Body of pancreas (tissue), 4 donors: ENCODE measurements around the gene EYS. TPM values are rescaled to one million over a fixed set of nuclear protein-coding genes. Genes with fewer than 3 reads are reported as not detected.

Experiments
- ATAC-seq: fragments of 150-250 bp; one replicate; pipeline ENCODE4 v1.9.1; 2016
- DNase-seq, 4 donors: peaks; one replicate each; pipeline ENCODE4 v3.0.0-alpha.2; 2019
- H3K27ac ChIP-seq, 4 donors: fragments of 200-600 bp; sonication (generic); 1 replicate in 3 of 4; 2 replicates in 1 of 4; pipeline versions ENCODE4 v1.5.1 to v1.6.1; 2016 to 2019; ENCODE audit warnings: mild to moderate bottlenecking in 1 of 4, mixed read lengths in 1 of 4, moderate library complexity in 1 of 4
- H3K27me3 ChIP-seq, 2 donors: fragments of 200-600 bp; sonication (generic); one replicate each; pipeline ENCODE4 v1.6.0; 2016; ENCODE audit warnings: mild to moderate bottlenecking in 1 of 2
- H3K36me3 ChIP-seq, 2 donors: fragments of 200-600 bp; sonication (generic); replicated peaks in 1 of 2; 2 replicates each; pipeline ENCODE4 v1.5.1; 2016; ENCODE audit warnings: low read depth in 2 of 2; ENCODE audit not compliant: insufficient read depth in 1 of 2
- H3K4me1 ChIP-seq: fragments of 200-600 bp; sonication (generic); one replicate; pipeline ENCODE4 v1.6.0; 2016
- H3K4me3 ChIP-seq, 2 donors: fragments of 200-600 bp; sonication (generic); 1 replicate in 1 of 2; 2 replicates in 1 of 2; pipeline ENCODE4 v1.5.1; 2016 to 2019
- H3K9me3 ChIP-seq, 3 donors: fragments of 200-600 bp; sonication (generic); 1 replicate in 2 of 3; 2 replicates in 1 of 3; pipeline ENCODE4 v1.5.1; 2016
- POLR2A ChIP-seq, 3 donors: fragments of 450-650 bp; IDR thresholded peaks; one replicate each; pipeline ENCODE4 v1.6.1; 2016; ENCODE audit warnings: antibody characterized with exemption in 3 of 3, mild to moderate bottlenecking in 2 of 3
- WGBS, 2 donors: methylation state at CpG; one replicate each; pipeline ENCODE4 v1.1.5; 2017; 5-methylcytosine and 5-hydroxymethylcytosine counted together
- intact Hi-C: fragments of 100-400 bp; cut with DNase I; formaldehyde crosslinking; loops from one replicate; pipeline ENCODE4 v1.15.1; 2023
- total RNA-seq, 2 donors: library from RNA; depleted of rRNA; stranded (reverse); fragments of >200 nt; gene quantifications; one replicate each; pipeline ENCODE4 v1.1.0, GENCODE V29; 2016
- TF ChIP-seq, protein P1 (sequence below), 7 experiments: fragments of 450-650 bp in 4 of 7; fragments of 200-600 bp in 3 of 7; sonication (generic) in 3 of 7; IDR thresholded peaks; one replicate each; pipeline ENCODE4 v1.5.1; 2016 to 2019; ENCODE audit warnings: antibody characterized with exemption in 7 of 7

The EYS gene
- total RNA-seq, 2 donors from 2014 or later: 0.26 TPM; not detected in 1

DNA sequence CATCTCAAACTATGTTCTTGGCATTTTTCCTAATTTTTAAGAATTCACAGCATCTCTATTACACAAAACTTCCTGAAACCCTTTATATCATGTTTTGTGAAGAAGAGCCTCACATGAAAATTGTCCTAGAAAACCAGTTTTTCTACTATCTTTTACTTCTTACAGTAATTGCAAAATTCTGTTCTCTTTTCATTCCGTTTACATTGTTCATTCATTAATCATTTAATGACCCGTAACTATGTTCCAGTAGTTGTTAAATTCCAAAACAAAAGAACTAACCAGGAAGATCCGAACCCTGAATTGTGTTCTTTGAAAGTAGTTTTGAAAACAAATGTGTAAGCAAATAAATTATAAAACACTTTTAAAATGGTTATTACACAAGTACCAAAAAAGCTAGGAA lies 597.0 kb downstream of the EYS start:
- intact Hi-C loops: no loop called here
- Histone ChIP-seq H3K4me1 (no peaks in the 10 kb centered on the region), H3K4me3 (no peak overlapping the region), H3K27ac (no peak overlapping the region), H3K36me3 (no peaks in the 10 kb centered on the region), H3K27me3 (no peaks in the 10 kb centered on the region), H3K9me3 (no peaks in the 10 kb centered on the region)
- WGBS, 2 donors: 21 to 23% methylated on average over 3 of the region's 3 CpGs
- no peak for DNase-seq
- TF ChIP-seq, protein P1, sequence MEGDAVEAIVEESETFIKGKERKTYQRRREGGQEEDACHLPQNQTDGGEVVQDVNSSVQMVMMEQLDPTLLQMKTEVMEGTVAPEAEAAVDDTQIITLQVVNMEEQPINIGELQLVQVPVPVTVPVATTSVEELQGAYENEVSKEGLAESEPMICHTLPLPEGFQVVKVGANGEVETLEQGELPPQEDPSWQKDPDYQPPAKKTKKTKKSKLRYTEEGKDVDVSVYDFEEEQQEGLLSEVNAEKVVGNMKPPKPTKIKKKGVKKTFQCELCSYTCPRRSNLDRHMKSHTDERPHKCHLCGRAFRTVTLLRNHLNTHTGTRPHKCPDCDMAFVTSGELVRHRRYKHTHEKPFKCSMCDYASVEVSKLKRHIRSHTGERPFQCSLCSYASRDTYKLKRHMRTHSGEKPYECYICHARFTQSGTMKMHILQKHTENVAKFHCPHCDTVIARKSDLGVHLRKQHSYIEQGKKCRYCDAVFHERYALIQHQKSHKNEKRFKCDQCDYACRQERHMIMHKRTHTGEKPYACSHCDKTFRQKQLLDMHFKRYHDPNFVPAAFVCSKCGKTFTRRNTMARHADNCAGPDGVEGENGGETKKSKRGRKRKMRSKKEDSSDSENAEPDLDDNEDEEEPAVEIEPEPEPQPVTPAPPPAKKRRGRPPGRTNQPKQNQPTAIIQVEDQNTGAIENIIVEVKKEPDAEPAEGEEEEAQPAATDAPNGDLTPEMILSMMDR (IDR thresholded peaks at IDR 0.05): no peak
- TF ChIP-seq POLR2A (IDR thresholded peaks at IDR 0.05): no peak
- ATAC-seq: no peak

DNA sequence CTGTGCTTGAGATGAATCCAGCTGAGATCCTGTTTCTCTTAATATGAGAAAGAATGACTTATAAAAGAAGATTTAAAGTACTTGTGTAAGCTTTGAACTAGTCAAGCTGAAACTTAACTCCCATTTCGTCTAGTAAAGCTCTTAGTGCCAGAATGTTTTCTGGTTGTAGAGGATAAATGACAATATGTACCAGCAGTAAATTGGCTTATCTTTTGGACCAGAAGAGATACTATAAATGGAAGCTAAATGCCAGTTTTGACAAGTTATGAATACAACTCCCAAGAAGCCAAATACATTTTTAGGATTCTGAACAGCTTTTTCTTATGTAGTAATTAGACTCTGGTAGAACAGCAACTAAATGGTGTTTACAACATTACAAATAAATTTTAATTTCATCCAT lies 608.7 kb downstream of the EYS start:
- H3K27me3 ChIP-seq: no peaks in the 10 kb centered on the region
- no peak for ATAC-seq
- WGBS, 2 donors: 23 to 27% methylated on average over 1 of the region's 1 CpG
- intact Hi-C loops: no loop called here
- no peaks in the 10 kb centered on the region for H3K9me3 ChIP-seq
- TF ChIP-seq POLR2A (IDR thresholded peaks at IDR 0.05): no peak
- TF ChIP-seq, protein P1 (IDR thresholded peaks at IDR 0.05): no peak
- H3K4me3 ChIP-seq: no peak overlapping the region
- H3K27ac ChIP-seq: no peak overlapping the region
- H3K4me1 ChIP-seq: no peaks in the 10 kb centered on the region
- DNase-seq: no peak
- no peaks in the 10 kb centered on the region for H3K36me3 ChIP-seq

DNA sequence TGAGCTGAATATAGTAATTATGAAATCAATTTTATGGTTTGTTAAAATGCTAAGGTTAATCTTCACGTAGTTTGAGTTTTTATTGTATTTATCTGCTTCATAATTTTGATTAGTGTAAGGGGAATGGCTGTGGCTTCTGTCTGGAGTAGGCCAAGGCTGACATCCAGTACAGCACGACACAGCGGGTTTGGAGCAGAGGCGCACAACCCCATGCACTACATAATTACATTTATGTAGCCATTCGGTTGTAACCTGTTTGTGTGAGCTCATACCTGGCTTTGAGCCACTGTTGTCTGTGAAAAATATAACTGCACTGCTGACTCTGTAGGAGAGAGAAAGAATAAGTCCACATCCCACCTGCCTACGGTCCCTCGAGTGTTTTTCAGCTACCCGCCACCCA lies 615.5 kb downstream of the EYS start:
- no peak for TF ChIP-seq POLR2A (IDR thresholded peaks at IDR 0.05)
- TF ChIP-seq, protein P1 (IDR thresholded peaks at IDR 0.05): no peak
- no peak for DNase-seq
- ATAC-seq: no peak
- Histone ChIP-seq H3K27ac (no peak overlapping the region), H3K4me3 (no peak overlapping the region), H3K9me3 (no peaks in the 10 kb centered on the region), H3K27me3 (no peaks in the 10 kb centered on the region), H3K36me3 (no peaks in the 10 kb centered on the region), H3K4me1 (no peaks in the 10 kb centered on the region)
- intact Hi-C loops: no loop called here
- 90 to 92% methylated on average over 8 of the region's 8 CpGs for WGBS, 2 donors

- no peaks in the 10 kb centered on the region for H3K4me1 ChIP-seq
- no peak overlapping the region for H3K4me3 ChIP-seq
- H3K9me3 ChIP-seq: no peaks in the 10 kb centered on the region
- no peak for DNase-seq
- TF ChIP-seq POLR2A (IDR thresholded peaks at IDR 0.05): no peak
- TF ChIP-seq, protein P1 (IDR thresholded peaks at IDR 0.05): no peak
- H3K27ac ChIP-seq: no peak overlapping the region
- no peaks in the 10 kb centered on the region for H3K36me3 ChIP-seq
- no peak for ATAC-seq
- intact Hi-C loops: no loop called here
- H3K27me3 ChIP-seq: no peaks in the 10 kb centered on the region
- WGBS, 2 donors: 87 to 96% methylated on average over 3 of the region's 3 CpGs
Measured at GRCh38 chr6:65088575-65088974, 618.5 kb downstream of the EYS start.

DNA sequence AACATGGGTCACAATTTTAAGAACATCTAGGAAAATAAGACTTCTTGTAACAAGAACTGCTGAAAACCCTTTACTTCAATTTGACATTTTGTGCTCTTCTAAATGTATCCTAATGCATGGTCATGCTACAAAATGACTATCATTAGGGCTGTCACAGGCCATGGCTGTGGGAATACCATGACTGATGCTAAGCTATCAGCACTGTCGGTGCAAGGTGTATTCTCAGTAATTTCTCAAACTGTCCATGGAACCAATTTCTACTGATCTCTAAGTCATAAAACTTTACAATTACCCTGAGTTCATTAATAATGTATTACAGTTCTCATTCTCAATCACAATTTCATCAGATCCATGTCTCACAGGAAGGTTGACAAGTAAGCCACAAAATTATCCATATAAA lies 625.3 kb downstream of the EYS start:
- H3K36me3 ChIP-seq: no peaks in the 10 kb centered on the region
- intact Hi-C loops: no loop called here
- H3K4me1 ChIP-seq: no peaks in the 10 kb centered on the region
- DNase-seq (no peak), ATAC-seq (no peak)
- WGBS, 2 donors: 91 to 100% methylated on average over 1 of the region's 1 CpG
- H3K4me3 ChIP-seq: no peak overlapping the region
- TF ChIP-seq, protein P1 (IDR thresholded peaks at IDR 0.05): no peak
- no peak for TF ChIP-seq POLR2A (IDR thresholded peaks at IDR 0.05)
- no peaks in the 10 kb centered on the region for H3K9me3 ChIP-seq
- H3K27ac ChIP-seq: no peak overlapping the region
- H3K27me3 ChIP-seq: no peaks in the 10 kb centered on the region
